C1 segment of cervical spinal cord (tissue), 14 donors: ENCODE data around the gene AGAP1.
A peak's percentile ranks its signal among the peaks of the same experiment; 100 is the strongest.

Experiments
- DNase-seq, 14 donors: peaks; one replicate each; lab custom pipeline; 2025; lab: John Stamatoyannopoulos, UW

Gene AGAP1

GRCh38 chr2:235546436-235546835 is 52.6 kb downstream of the AGAP1 start:
- DNase-seq = no peak

- DNase-seq = no peak
Observed at GRCh38 chr2:235549735-235550377, 56.0 kb downstream of the AGAP1 start.

- DNase-seq = no peak
Observed at GRCh38 chr2:235550378-235550760, 56.5 kb downstream of the AGAP1 start.

GRCh38 chr2:235550946-235551345 is 57.1 kb downstream of the AGAP1 start:
- DNase-seq = no peak

- DNase-seq = peak in 8 of 14 donors; percentile 7 to 57 (median 32)
Observed at GRCh38 chr2:235551965-235552364, 58.1 kb downstream of the AGAP1 start.

GRCh38 chr2:235552671-235553070 is 58.8 kb downstream of the AGAP1 start:
- no peak for DNase-seq

GRCh38 chr2:235553291-235553690 is 59.4 kb downstream of the AGAP1 start:
- DNase-seq = no peak

GRCh38 chr2:235553696-235554100 is 59.9 kb downstream of the AGAP1 start:
- DNase-seq = no peak

GRCh38 chr2:235554385-235554784 is 60.5 kb downstream of the AGAP1 start:
- no peak for DNase-seq

- no peak for DNase-seq
Observed at GRCh38 chr2:235554936-235555335, 61.1 kb downstream of the AGAP1 start.

- DNase-seq = peak in 4 of 14 donors; percentile 25 to 45 (median 28)
Observed at GRCh38 chr2:235555371-235555770, 61.5 kb downstream of the AGAP1 start.

GRCh38 chr2:235556086-235556485 is 62.2 kb downstream of the AGAP1 start:
- DNase-seq = no peak

- no peak for DNase-seq
Observed at GRCh38 chr2:235556901-235557300, 63.1 kb downstream of the AGAP1 start.

- no peak for DNase-seq
Observed at GRCh38 chr2:235557903-235558302, 64.1 kb downstream of the AGAP1 start.

- no peak for DNase-seq
Observed at GRCh38 chr2:235558572-235558971, 64.7 kb downstream of the AGAP1 start.

GRCh38 chr2:235560345-235560744 is 66.5 kb downstream of the AGAP1 start:
- no peak for DNase-seq

- no peak for DNase-seq
Observed at GRCh38 chr2:235561450-235561849, 67.6 kb downstream of the AGAP1 start.

GRCh38 chr2:235562065-235562747 is 68.4 kb downstream of the AGAP1 start:
- DNase-seq = no peak

- no peak for DNase-seq
Observed at GRCh38 chr2:235563056-235563910, 69.4 kb downstream of the AGAP1 start.

GRCh38 chr2:235564066-235564465 is 70.2 kb downstream of the AGAP1 start:
- no peak for DNase-seq

- DNase-seq = no peak
Observed at GRCh38 chr2:235564884-235565530, 71.2 kb downstream of the AGAP1 start.

- no peak for DNase-seq
Observed at GRCh38 chr2:235566415-235566814, 72.6 kb downstream of the AGAP1 start.
